ENCODE measurements around the gene TESK2. TPM values are rescaled to one million over a fixed set of nuclear protein-coding genes. Genes with fewer than 3 reads are reported as not detected.

The TESK2 gene
- total and polyA plus RNA-seq, 2 of the 13 experiments (the other 11 are each of a cell fraction or from before 2014, with no cell fraction given), result 5.5 to 9.6 TPM

GRCh38 chr1:45322486-45323040 is 168.4 kb downstream of the TESK2 start:
- Histone ChIP-seq H3K36me3 (replicated peaks in 1 of 2; ENCODE audit: control insufficient read depth in 1 of 2, insufficient read depth in 2 of 2, low read length in 2 of 2) (no peaks in the 10 kb centered on the region), H4K20me1 (ENCODE audit: insufficient read depth, low read length) (no peaks in the 10 kb centered on the region), H3K4me1 (ENCODE audit: insufficient read depth, low read length) (peaks cover 30% of the 10 kb centered on the region), H3K9me3 (ENCODE audit: low read length) (no peaks in the 10 kb centered on the region), H3K9ac (ENCODE audit: insufficient read depth, low read depth, low read length) (no peak overlapping the region), H3K27ac (ENCODE audit: extremely low read length, insufficient read depth, low read length) (no peak overlapping the region), H3K79me2 (ENCODE audit: insufficient read depth, low read length) (no peaks in the 10 kb centered on the region), H3K4me3 (replicated peaks in 1 of 3; ENCODE audit: insufficient read depth in 1 of 3, low read depth in 2 of 3, low read length in 3 of 3) (no peak overlapping the region), H3K27me3 (ENCODE audit: control insufficient read depth in 1 of 2, insufficient read depth in 2 of 2, low read length in 2 of 2) (0 out of 5 replicates have a peak, but pooled peaks cover 0 to 2% of the 10 kb centered on the region in 2 experiments), H3K4me2 (ENCODE audit: low read depth, low read length) (no peak overlapping the region), H2AFZ (ENCODE audit: low read length) (no peak overlapping the region)
- intact Hi-C loops (cut with micrococcal nuclease; ENCODE audit: unreplicated experiment), result no loop called here
- FAIRE-seq (no peak), DNase-seq (ENCODE audit: low spot score) (no peak), ATAC-seq (no peak)
- in situ Hi-C loops (cut with HindIII; ENCODE audit: extremely low pct_ligation_motif_present, low pct_unique_long_range_greater_than_20kb), result no loop called here
- POLR2A ChIA-PET, result interaction anchor here (1.4 kb wide), 1 partner anchor 19 kb away, joined by 5 read pairs; no protein-coding TSS in a partner anchor
- 88% methylated on average over 10 of the region's 10 CpGs for WGBS (ENCODE audit: low lambda C conversion rate)
- BruUV-seq (replicated peaks), result no TSS peak
- CTCF ChIA-PET (ENCODE audit: low intra/inter-chr PET ratio, low total read pairs), result no interaction called here
- TF ChIP-seq, protein P1, sequence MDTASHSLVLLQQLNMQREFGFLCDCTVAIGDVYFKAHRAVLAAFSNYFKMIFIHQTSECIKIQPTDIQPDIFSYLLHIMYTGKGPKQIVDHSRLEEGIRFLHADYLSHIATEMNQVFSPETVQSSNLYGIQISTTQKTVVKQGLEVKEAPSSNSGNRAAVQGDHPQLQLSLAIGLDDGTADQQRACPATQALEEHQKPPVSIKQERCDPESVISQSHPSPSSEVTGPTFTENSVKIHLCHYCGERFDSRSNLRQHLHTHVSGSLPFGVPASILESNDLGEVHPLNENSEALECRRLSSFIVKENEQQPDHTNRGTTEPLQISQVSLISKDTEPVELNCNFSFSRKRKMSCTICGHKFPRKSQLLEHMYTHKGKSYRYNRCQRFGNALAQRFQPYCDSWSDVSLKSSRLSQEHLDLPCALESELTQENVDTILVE (CRISPR knock-in tag; IDR thresholded peaks at IDR 0.05), result no peak
- TF ChIP-seq THAP11 (CRISPR knock-in tag; IDR thresholded peaks at IDR 0.05) (no peak), ZNF678 (CRISPR knock-in tag; IDR thresholded peaks at IDR 0.05) (no peak), HNRNPL (IDR thresholded peaks at IDR 0.05; ENCODE audit: low read depth, low read length) (no peak), AKNA (CRISPR knock-in tag; IDR thresholded peaks at IDR 0.05; ENCODE audit: borderline replicate concordance) (no peak), HHEX (CRISPR knock-in tag; IDR thresholded peaks at IDR 0.05) (no peak), ATF7 (IDR thresholded peaks at IDR 0.05) (no peak), ATF7 (CRISPR knock-in tag; IDR thresholded peaks at IDR 0.05) (no peak), YEATS2 (CRISPR knock-in tag; IDR thresholded peaks at IDR 0.05; ENCODE audit: borderline replicate concordance) (no peak), SMARCC2 (IDR thresholded peaks at IDR 0.05) (no peak)
- TF ChIP-seq, protein P2, sequence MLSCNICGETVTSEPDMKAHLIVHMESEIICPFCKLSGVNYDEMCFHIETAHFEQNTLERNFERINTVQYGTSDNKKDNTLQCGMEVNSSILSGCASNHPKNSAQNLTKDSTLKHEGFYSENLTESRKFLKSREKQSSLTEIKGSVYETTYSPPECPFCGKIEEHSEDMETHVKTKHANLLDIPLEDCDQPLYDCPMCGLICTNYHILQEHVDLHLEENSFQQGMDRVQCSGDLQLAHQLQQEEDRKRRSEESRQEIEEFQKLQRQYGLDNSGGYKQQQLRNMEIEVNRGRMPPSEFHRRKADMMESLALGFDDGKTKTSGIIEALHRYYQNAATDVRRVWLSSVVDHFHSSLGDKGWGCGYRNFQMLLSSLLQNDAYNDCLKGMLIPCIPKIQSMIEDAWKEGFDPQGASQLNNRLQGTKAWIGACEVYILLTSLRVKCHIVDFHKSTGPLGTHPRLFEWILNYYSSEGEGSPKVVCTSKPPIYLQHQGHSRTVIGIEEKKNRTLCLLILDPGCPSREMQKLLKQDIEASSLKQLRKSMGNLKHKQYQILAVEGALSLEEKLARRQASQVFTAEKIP (CRISPR knock-in tag; IDR thresholded peaks at IDR 0.05; ENCODE audit: borderline replicate concordance), result no peak
